ENCODE results near the gene NEK6.

The NEK6 gene

DNA sequence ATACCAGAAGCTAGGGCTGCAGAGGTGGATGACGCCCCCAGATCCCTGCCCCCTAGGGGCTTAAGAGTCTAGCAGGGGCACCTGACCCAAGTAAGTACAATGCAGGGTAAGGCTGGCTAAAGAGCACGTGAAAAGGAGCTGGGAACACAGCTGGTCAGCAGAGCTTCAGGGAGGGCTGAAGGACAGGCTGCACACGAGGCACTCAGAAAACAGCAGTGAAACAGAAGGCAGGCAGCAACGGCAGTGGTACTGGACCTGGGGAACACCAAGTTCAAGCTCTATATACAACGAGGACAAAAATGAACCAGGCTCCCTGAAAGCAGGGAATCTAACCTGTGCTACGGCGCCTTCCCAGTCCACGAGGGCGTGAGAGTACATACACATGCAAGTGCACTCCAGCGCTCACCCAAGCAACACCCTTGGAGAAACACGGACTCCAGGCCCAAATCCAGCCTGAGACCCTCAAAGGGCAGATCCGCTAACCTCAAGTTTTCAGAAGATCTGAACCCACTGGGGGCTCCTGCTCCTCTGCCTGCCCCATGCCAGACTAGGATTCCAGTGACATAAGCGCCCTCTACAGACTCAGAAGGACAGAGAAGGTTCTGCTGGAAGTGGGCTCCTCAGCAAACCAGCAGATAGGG, 100.1 kb downstream of the NEK6 start:
- DNase-seq: no peak

DNA sequence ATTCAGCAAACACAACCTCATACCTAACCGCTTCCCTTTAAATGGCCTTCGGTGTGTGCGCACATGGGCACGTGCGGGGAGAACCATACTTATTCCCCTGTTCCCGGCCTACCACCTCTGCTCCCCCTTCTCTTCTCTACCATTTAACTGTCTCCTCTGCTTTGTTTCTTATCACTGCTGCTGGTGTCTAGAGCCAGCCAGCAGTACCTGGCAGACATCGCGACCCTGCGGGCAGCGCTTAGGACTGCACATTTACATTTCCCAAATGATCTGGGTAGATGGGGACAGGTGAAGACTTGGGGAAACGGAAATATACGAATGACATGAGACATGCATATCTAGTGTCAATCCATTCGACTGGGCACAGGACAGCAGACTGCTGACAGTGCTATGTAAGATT, 100.9 kb downstream of the NEK6 start:
- DNase-seq: no peak

DNA sequence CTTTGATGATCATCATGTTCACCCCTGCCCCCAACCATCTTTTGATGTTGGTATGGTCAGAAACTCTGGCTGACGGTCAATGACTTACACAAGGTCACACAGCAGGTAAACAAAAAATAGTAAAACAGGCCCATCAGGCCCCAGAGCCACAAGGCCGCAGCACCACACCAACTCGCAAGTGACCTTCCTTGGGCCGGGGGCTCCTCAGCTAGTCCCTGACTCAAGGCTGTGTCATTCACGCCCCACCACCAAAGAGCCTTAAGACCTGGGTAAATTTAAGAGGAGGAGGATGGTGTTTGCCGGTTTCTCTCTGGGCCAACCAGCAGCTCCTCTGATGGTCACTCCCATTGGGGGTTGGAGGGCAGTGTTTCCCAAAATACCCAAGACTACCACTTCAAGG, 101.7 kb downstream of the NEK6 start:
- no peak for DNase-seq

DNA sequence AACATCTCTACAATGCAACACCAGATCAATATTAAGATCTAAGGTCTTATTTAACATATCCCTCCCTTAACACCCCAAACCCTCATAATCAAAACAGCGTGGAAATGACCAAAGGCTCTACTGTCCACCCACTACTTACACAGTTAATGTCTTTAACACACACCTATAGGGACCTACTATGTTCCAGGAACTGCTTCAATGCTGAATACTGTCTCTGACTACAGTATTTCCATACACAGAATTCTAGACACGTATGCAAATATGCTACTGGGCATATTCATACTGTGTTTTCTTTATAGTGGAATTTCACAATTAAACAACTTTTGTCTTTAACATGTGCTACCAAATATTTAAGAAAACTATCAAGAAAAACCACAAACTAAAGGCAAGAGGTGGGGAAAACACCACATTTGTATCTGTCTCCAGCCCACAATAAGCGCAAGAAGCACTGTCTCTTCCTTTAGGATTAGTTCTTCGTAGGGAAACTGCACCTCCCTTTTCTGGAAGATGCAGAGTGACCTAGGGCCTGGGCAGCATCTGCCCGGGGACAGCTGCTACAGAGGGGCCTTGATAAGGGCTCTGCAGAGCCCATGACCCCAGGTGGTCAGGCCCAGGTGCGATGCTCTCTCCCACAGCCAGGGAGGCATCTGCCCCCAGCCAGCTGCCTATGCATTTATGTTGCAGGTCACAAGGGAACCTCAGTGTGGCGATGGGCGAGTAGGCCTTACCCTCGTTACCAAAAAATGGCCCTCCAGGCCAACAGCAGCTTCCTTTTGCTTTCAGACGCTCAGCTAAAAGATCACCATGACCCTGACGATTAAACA, 102.3 kb downstream of the NEK6 start:
- no peak for DNase-seq

DNA sequence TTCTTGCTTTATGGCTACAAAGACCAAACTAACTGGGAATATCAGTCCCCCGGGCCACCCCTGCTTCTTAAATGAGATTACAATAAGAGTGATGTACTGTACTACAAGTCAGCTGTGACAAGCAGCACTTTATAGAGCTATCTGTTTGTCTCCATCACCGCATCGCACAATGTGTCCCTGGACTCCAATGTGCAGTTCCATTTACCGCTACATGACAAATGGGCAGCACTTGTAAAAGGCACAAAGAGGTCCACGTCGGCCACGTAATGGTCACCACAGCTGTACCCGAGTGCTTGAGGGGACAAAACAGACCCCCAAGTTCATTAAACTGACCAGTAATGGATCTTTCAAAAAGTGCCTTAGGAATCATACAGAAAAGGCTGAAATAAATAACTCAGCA, 103.4 kb downstream of the NEK6 start:
- no peak for DNase-seq

DNA sequence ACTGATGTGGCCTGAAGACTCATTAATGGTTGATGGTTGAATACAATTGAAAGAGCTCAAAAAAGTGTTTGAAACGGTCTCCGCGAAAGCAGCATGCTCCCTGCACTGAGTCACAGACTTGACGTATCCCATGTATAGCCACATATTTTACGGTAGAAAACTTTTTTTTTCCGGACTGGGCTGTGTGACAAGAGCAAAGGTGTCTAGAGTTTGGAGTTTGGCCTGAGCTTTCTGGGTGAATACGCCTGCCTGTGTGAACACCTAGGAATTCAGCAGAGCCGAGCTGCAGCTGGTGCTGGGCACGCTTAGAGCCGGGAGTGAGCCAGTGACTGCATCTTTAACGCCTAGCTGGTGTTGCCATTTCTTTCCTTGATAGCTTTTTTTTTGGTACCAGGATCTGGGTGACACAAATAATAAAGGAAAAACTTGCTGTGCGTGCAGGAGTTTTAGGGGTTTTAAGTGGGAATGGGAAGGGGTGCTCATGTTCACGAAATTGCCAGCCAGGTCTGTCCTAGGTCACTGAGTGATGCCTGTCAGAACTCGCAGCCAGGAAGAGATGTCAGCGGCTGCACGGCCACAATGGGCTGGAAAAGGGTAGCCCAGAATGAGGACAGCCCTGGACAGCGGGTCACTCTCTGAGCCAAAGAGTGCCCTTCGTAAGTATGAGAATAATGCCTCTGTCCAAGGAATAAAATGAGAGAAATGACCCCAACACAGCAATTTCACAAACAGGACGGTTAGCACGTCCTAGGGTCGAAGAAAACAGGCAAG, 105.8 kb downstream of the NEK6 start:
- no peak for DNase-seq

DNA sequence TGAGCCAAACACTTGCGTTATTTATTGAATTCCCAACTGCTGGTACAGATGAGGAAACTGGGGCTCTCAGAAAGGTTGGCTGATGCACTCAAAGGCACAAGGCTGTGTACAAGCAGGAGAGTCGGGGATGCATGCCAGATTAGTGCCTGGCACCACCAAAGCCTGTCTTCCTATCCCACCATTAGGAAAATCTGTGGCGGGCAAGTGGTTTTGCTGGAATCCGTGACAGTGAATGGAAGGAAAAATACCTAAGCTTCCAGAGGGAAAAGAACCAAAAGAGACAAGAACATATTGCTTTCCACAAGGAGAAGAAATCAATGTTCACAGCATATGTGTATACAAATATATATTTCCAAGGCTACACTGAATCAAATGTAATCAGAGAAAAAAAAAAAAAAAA, 106.4 kb downstream of the NEK6 start:
- DNase-seq: no peak

DNA sequence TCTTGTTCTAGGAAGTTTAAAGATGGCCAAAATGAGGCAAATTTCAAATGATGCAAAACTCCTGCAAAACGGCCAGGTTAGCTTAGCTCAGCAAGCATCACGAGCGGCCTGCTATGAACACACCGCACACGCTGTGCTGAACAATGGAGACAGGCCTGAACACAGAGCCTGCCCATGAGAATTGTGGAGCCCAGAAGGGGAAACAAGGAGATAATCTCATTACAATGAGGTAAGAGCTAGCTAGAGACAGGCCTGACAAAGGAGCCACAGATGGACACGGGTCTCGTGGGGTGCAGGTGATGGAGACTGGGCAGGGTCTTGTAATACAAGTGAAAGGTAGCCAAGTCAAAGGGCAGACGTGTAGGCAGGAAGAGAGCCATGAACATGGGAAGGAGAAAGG, 107.3 kb downstream of the NEK6 start:
- no peak for DNase-seq

DNA sequence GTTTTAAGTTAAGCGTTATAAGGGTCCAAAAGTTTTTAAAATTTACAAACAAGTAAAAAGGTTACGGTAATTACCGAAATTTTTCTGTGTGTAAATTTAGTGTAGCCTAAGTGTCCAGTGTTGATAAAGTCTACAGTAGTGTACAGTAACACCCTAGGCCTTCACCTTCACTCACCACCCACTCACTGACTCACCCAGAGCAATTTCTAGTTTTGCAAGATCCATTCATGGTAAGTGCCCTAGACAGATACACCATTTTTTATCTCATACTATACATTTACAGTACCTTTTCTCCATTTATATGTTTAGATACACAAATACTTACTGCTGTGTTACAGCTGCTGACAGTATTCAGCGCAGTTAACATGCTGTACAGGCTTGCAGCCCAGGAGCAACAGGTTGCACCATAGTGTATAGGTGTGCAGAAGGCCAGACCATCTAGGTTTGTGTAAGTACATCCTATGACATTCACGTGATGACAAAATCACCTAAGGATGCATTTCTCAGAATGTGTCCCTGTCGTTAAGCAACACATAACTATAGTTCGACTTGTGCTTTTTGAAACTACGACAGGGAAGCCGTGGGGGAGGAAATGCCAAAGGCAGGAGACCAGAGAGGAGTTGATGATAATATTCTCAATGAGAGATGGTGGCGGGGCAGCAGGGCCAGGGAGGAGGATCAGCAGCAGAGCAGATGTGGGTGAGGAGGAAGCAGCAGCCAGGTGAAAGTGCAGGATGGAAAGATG, 108.9 kb downstream of the NEK6 start:
- DNase-seq: no peak

DNA sequence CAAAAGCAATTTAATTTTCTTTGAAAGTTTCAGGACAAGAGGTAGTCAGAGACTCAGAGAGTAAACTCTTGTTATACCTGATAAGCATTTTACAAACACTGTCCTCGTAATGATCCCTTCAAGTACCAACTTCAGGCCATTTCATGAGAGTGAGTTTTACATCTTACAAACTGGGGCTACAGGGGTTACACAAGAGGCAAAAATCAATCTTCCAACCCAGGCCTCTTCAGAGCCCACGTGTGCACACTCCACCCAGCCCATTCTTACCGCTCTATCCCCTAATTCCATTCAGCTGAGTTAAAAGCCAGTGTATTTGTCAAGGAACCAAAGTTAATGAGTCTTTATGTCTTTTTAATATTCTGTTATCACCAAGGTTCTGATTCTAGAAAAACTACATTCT, 110.9 kb downstream of the NEK6 start:
- DNase-seq: no peak

DNA sequence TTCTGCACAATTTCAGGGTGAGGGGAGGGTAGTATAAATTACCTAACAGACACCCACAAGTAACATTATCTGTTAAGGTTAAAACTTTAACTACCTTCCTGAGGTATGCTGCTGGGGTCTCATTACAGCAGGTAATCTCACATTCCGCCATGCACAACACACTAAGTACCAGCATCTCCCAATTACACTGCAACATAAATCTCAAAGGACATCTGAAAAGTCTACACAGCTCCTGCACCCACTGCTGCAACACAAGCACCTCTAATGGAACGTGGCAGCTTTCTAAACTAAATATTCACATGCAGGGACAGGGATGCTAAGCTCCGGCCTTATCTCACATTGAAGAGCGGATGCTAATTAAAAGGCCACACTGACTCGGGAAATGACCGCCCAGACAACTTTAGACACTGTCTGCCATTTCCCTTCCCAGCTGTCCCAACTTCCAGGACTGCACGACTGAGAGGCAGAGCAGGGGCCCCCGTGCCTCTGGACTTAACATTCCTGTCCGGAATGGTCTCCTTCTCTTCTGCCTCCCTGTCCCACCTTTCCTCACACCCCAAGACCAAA, 111.6 kb downstream of the NEK6 start:
- no peak for DNase-seq

DNA sequence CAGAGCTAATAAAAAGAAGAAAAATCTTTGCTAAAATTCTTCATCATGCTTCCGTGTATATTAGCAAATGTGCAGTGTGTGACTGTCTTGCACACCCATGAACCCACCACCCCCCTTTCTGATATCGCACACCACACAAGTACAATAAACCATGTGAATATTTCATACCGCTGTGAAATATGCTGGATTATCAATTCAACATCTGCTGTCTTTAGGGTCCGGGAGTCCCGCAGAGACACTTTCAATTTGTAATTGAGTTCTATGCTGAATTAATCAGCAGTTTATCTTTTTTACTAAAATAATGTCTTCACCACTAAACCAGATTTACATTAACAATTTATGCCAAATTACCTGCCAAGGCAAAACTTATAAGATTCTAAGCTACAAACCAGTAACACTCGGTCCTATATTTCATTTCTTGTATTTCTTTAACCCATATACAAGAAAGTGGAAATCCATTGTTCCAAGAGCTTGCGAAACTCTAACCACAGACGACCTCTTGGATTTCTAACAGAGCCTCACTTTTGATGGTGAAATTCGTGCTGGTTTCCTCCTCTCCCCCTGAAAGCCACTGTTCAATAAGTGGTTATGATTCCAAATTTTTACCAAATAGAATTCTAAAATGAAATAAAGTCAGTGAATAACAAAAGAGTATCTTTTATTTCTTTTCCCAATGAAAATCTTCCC, 113.3 kb downstream of the NEK6 start:
- no peak for DNase-seq

DNA sequence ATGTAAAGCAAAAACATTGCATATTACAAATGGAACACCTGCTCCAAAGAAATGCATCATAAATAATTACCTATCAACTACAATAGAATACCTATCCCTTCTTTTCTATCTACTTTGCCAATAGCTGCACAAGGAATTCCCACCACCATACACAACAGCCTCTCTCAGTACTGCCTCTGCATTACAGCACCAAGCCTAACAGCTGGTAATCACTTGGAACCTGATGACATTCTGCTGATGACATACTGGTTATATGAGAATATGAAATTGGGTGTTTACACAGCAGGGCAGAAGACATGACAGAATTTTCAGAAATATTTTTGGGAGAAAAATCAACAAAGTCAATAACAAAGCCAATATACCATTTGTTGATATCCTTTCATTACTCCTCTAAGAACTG, 114.3 kb downstream of the NEK6 start:
- no peak for DNase-seq

DNA sequence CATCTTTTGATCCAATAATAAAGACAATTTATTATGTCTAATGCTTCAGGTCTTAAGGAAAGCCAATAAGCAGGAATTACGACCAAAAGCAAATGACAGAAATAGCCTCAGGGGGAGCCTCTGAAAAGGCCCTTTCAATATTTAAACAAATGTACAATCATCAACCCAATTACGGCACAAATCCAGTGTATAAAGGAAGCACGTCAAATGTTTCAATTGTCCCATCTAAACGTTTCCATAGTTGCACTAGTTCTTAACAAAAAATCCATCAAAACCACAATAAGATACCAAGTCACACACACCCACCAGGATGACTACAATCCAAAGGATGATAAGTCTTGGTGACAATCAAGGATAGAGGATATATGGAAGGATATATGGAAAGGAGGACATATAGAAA, 115.6 kb downstream of the NEK6 start:
- DNase-seq: no peak

DNA sequence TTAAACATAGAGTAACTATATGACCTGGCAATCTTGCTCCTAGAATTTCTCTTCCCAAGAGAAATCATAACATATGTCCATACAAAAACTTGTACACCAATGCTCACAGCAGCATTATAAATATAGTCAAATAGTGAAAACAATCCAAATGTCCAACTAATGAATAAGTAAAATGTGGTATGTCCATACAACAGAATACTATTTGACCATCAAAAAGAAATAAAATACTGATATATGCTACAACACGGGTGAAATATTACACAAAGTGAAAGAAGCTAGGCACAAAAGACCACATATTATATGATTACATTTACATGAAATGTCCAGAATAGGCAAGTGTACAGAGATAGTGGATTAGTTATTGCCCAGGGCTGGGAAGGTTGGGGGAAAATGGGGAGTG, 116.1 kb downstream of the NEK6 start:
- DNase-seq: no peak

DNA sequence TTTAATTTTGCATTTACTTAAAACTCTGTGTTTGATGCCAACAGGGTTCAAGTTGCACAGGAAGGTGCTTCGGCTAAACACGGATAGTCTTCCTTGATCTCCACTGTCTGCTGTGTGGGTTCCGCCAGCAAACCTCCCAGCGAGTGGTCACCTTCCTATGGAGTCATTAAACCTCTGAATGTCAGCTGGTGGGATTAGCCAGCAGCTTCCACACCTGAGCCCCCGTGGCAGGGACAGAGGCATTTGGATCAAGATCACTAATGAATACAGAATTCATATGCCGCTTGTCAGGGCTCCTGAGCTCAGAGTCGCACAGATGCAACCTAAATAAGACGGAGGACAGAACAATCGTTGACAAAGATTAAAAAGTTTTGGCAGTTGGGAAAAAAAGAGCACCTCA, 118.0 kb downstream of the NEK6 start:
- no peak for DNase-seq

DNA sequence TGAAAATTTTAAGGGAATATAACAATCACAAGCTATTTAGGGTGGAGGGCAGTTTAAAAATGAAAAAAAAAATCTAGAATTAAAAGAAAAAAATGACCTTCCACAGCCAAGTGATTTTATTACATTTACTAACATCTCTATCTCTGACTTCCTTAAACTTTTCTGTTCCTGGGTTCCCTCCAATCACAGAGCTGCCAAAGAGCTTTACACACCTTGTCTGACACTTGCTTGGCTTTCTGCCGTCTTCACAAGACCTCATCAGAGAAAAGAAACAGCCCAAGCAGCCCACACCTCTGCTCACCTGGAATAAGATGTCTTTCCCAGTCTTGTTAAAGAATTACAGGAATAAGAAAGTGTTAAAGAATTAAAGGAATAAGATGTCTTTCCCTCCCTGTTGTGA, 118.6 kb downstream of the NEK6 start:
- DNase-seq: no peak

DNA sequence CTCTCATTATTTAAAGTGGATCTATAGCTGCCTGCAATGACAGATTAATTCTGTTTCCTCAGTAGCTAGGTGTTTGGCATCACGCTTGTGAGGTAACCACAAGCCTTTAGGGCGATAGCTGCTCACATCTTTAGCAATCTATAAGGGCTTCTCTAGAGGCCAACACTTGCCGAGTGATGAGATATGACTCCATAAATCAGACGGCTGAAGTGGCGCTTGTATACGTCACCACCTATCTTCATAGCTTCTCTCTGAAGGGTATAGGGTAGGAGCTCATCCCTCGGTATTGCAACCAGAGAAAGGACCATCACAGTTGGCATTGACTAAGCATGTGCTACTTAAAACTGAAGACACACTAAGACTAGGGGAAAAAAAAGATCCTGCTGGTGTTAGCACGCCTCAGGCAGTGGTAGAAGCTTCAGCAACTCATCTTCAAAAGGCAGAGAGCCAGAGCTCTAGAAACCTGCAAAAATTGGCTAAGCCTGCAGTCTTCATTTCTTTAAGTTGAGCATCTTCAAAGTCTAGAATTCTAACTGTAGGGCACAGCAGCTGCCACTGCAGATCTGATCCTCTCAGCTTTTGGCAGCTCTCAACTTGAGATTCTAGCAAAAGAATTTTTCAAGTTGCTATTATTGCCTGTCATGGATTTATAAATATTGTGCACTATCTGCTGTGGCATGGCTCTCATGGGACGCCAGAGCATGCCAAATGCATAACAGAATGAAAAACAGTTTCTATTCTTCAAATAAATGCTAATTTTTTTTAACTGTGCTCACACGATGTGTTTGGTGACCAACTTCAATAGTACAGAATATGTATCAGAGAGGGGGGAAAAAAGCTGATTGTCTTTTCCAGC, 120.0 kb downstream of the NEK6 start:
- no peak for DNase-seq

DNA sequence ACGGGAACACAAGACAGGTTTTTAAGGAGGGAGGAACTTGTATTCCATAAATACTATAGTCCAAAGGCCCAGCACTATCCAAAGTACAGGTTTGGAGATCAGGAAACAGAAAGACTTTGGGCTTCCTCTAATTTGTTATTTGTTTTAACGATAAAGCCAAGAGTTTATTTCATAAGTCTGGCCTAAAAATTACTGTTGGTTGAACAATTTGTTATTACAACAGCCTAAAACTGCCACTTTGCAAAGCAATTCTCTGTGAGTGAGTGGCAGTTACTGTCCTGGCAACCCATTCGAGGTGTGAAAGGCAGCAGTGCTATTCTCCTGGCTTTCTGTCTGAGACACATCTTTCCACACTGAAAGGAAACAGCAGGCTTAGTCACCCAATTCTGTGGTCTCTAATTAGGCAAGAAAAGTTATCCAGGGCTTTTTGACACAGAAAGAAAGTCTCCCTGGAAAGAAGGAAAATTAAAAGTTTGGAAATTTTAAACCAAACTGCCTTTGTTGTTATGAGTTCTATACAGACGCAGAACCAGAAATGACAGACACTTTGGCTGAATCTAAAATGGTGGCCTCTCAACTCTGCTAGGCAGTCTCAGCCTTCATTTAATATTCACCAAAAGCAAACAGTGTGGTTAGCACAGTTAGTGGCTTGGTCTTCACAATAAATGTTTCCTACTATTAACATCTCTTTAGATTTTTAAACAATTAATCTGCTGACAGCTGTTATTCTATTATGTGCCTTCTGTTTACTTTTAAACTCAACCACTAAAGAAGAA, 123.6 kb downstream of the NEK6 start:
- DNase-seq: no peak

DNA sequence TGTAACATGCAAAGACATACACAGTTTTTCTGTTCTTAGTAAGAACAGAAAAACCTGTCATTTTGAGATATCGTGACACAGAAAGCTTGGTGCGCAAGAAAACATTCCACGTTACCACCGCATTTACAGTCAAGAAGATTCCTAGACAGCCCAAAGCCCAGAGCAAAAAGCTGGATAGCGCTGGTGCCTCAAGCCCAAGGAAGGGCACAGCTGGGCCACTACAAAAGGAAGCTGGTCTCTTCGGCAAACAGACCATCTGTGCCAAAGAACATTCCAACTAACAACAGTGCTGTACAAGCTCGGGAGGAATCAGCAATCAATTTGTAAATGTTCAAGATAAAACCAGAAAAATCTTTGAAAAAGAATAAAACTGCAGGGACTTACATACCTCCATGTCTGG, 126.5 kb downstream of the NEK6 start:
- DNase-seq: no peak

DNA sequence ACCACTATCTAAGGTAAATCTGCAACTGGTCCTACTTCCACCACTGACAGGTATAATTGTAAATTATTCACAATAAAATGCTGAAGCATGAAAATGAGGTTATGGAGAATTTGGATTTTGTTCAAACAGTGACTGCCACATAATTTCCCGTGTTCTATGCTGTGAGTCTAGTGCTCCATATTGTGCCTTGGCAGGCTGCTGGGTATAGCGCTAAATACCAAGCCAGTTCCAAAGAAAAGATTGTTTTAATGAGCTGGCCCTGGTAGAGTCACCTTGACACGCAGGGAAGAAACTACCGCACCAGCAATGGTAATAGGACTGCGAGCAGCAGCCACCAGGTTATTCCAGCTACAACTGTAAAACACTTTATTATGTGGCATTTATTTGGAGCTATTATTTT, 127.1 kb downstream of the NEK6 start:
- no peak for DNase-seq
